Measurements from ENCODE around the gene HTR2A. TPM values are rescaled to one million over a fixed set of nuclear protein-coding genes. Genes with fewer than 3 reads are reported as not detected.

The HTR2A gene
- polyA plus RNA-seq, 1 of the 3 experiments (the other 2 are of a cell fraction): 0.33 TPM

DNA sequence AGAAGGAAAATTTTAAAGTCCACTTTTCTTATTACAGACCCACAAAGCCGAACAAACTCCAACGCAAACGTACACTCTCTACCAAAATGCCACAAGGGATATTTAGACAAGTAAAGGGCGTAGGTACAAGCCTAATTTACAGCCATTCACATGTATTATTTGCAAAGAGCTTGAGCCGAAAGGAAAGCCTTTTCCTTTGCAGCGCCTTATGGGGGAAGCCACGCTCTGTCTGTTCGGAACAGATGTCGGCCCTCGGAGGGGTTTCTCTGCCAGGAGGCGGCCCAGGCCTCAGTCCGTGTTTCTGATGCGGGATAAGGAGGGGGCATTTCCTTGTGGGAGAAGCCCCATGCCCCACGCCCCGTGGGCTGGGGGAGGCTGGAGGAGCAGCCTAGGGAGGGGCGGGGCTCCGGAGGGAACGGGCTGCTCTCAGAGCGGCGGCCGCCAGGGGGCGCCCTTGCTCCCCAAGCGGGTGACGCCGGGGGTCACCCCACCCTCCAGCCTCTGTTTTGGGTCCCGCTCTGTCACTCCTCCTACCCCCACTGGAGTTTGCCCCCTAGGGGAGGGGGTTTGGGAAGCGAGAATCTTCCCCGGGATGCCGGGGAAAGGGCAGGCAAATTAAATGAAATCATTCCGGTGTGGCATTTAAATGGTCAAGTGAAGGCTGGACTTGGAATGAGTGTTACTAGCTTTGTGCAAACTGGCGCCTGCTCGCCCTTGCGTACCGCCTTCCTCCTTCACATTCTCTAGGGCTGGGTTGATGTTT lies 2.9 kb downstream of the HTR2A start (continued):
- TF ChIP-seq, protein P1, sequence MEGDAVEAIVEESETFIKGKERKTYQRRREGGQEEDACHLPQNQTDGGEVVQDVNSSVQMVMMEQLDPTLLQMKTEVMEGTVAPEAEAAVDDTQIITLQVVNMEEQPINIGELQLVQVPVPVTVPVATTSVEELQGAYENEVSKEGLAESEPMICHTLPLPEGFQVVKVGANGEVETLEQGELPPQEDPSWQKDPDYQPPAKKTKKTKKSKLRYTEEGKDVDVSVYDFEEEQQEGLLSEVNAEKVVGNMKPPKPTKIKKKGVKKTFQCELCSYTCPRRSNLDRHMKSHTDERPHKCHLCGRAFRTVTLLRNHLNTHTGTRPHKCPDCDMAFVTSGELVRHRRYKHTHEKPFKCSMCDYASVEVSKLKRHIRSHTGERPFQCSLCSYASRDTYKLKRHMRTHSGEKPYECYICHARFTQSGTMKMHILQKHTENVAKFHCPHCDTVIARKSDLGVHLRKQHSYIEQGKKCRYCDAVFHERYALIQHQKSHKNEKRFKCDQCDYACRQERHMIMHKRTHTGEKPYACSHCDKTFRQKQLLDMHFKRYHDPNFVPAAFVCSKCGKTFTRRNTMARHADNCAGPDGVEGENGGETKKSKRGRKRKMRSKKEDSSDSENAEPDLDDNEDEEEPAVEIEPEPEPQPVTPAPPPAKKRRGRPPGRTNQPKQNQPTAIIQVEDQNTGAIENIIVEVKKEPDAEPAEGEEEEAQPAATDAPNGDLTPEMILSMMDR (IDR thresholded peaks at IDR 0.05): peak; percentile 98
- TF ChIP-seq, protein P2, sequence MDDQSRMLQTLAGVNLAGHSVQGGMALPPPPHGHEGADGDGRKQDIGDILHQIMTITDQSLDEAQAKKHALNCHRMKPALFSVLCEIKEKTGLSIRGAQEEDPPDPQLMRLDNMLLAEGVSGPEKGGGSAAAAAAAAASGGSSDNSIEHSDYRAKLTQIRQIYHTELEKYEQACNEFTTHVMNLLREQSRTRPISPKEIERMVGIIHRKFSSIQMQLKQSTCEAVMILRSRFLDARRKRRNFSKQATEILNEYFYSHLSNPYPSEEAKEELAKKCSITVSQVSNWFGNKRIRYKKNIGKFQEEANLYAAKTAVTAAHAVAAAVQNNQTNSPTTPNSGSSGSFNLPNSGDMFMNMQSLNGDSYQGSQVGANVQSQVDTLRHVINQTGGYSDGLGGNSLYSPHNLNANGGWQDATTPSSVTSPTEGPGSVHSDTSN (IDR thresholded peaks at IDR 0.05): no peak
- no peak for TF ChIP-seq TAF1 (IDR thresholded peaks at IDR 0.05; ENCODE audit: borderline replicate concordance, low read depth, low read length)
- no peak for TF ChIP-seq RXRA (IDR thresholded peaks at IDR 0.05; ENCODE audit: borderline replicate concordance, low read depth)
- TF ChIP-seq POLR2AphosphoS5 (IDR thresholded peaks at IDR 0.05; ENCODE audit: low read depth, low read length): no peak
- no peak for TF ChIP-seq GABPA (IDR thresholded peaks at IDR 0.05; ENCODE audit: low read depth)
- no peak for TF ChIP-seq RFX5 (IDR thresholded peaks at IDR 0.05; ENCODE audit: low read length)
- peak; percentile 18; the same call in 1 of the 2 replicates for TF ChIP-seq SIN3A (IDR thresholded peaks at IDR 0.05; ENCODE audit: borderline replicate concordance, low read depth, low read length)
- TF ChIP-seq FOSL2 (IDR thresholded peaks at IDR 0.05; ENCODE audit: borderline replicate concordance, low read depth): no peak
- TF ChIP-seq MEF2A (IDR thresholded peaks at IDR 0.05; ENCODE audit: borderline replicate concordance, low read depth): no peak
- TF ChIP-seq, protein P3, sequence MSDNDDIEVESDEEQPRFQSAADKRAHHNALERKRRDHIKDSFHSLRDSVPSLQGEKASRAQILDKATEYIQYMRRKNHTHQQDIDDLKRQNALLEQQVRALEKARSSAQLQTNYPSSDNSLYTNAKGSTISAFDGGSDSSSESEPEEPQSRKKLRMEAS (IDR thresholded peaks at IDR 0.05; ENCODE audit: low read depth): no peak
- TF ChIP-seq TEAD4 (IDR thresholded peaks at IDR 0.05; ENCODE audit: borderline replicate concordance, insufficient read depth): no peak
- TF ChIP-seq, protein P4, sequence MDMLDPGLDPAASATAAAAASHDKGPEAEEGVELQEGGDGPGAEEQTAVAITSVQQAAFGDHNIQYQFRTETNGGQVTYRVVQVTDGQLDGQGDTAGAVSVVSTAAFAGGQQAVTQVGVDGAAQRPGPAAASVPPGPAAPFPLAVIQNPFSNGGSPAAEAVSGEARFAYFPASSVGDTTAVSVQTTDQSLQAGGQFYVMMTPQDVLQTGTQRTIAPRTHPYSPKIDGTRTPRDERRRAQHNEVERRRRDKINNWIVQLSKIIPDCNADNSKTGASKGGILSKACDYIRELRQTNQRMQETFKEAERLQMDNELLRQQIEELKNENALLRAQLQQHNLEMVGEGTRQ (IDR thresholded peaks at IDR 0.05; ENCODE audit: borderline replicate concordance, low read depth, low read length): no peak
- no peak for TF ChIP-seq GATA2 (CRISPR knock-in tag; IDR thresholded peaks at IDR 0.05)
- no peak for TF ChIP-seq FOXM1 (IDR thresholded peaks at IDR 0.05; ENCODE audit: low read depth)
- TF ChIP-seq JUND (IDR thresholded peaks at IDR 0.05): no peak
- TF ChIP-seq ELF1 (IDR thresholded peaks at IDR 0.05): no peak
- TF ChIP-seq, protein P5, sequence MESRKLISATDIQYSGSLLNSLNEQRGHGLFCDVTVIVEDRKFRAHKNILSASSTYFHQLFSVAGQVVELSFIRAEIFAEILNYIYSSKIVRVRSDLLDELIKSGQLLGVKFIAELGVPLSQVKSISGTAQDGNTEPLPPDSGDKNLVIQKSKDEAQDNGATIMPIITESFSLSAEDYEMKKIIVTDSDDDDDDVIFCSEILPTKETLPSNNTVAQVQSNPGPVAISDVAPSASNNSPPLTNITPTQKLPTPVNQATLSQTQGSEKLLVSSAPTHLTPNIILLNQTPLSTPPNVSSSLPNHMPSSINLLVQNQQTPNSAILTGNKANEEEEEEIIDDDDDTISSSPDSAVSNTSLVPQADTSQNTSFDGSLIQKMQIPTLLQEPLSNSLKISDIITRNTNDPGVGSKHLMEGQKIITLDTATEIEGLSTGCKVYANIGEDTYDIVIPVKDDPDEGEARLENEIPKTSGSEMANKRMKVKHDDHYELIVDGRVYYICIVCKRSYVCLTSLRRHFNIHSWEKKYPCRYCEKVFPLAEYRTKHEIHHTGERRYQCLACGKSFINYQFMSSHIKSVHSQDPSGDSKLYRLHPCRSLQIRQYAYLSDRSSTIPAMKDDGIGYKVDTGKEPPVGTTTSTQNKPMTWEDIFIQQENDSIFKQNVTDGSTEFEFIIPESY (IDR thresholded peaks at IDR 0.05; ENCODE audit: borderline replicate concordance, low read depth): no peak
- TF ChIP-seq YY1 (IDR thresholded peaks at IDR 0.05; ENCODE audit: low read depth): no peak
- no peak for TF ChIP-seq TCF12 (IDR thresholded peaks at IDR 0.05)
- TF ChIP-seq, protein P6, sequence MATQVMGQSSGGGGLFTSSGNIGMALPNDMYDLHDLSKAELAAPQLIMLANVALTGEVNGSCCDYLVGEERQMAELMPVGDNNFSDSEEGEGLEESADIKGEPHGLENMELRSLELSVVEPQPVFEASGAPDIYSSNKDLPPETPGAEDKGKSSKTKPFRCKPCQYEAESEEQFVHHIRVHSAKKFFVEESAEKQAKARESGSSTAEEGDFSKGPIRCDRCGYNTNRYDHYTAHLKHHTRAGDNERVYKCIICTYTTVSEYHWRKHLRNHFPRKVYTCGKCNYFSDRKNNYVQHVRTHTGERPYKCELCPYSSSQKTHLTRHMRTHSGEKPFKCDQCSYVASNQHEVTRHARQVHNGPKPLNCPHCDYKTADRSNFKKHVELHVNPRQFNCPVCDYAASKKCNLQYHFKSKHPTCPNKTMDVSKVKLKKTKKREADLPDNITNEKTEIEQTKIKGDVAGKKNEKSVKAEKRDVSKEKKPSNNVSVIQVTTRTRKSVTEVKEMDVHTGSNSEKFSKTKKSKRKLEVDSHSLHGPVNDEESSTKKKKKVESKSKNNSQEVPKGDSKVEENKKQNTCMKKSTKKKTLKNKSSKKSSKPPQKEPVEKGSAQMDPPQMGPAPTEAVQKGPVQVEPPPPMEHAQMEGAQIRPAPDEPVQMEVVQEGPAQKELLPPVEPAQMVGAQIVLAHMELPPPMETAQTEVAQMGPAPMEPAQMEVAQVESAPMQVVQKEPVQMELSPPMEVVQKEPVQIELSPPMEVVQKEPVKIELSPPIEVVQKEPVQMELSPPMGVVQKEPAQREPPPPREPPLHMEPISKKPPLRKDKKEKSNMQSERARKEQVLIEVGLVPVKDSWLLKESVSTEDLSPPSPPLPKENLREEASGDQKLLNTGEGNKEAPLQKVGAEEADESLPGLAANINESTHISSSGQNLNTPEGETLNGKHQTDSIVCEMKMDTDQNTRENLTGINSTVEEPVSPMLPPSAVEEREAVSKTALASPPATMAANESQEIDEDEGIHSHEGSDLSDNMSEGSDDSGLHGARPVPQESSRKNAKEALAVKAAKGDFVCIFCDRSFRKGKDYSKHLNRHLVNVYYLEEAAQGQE (IDR thresholded peaks at IDR 0.05; ENCODE audit: low read depth, low read length): no peak
- no peak for TF ChIP-seq EP300 (IDR thresholded peaks at IDR 0.05; ENCODE audit: borderline replicate concordance in 1 of 2, low read depth in 1 of 2, low read length in 1 of 2)
- TF ChIP-seq NRF1 (IDR thresholded peaks at IDR 0.05; ENCODE audit: low read depth, low read length): no peak
- peak; percentile 30 for TF ChIP-seq SMC3 (IDR thresholded peaks at IDR 0.05; ENCODE audit: low read depth, low read length)
- TF ChIP-seq NFIC (IDR thresholded peaks at IDR 0.05; ENCODE audit: borderline replicate concordance): no peak
